ENCODE measurements around the gene GLMP. TPM values are rescaled to one million over a fixed set of nuclear protein-coding genes. Genes with fewer than 3 reads are reported as not detected.
"Not testable (repeated sequence)": the region's sequence is repeated elsewhere in the genome, so short reads cannot be mapped to it uniquely, and the experiment has no call there.

Gene GLMP
- total RNA-seq, 6 experiments from 2014 or later = 34.7 to 72.0 (median 55.7) TPM

GRCh38 chr1:156337888-156338179, 42.4 kb upstream of the GLMP start:
- Histone ChIP-seq H3K27me3 (no peaks in the 10 kb centered on the region), H3K4me3 (peak overlapping the region; percentile 62 to 91 (median 82)), H3K9me3 (no peaks in the 10 kb centered on the region), H3K4me1 (peaks cover 0 to 15% (median 3%) of the 10 kb centered on the region in 4 donors), H3K27ac (peak overlapping the region; percentile 47 to 86 (median 70)), H3K36me3 (peaks cover 0 to 30% (median 14%) of the 10 kb centered on the region in 4 donors)
- TF ChIP-seq POLR2A (IDR thresholded peaks at IDR 0.05) (no peak), CTCF (IDR thresholded peaks at IDR 0.05) (no peak)
- intact Hi-C loops (cut with DNase I) = no loop called here
- 0% methylated on average over 8 of the region's 14 CpGs for WGBS (ENCODE audit: insufficient coverage, low coverage, low lambda C conversion rate, missing lambda C conversion rate)
- ATAC-seq = peak in 1 of 4 donors; percentile 0
- DNase-seq = peak in 1 of 3 donors; percentile 45

GRCh38 chr1:156337052-156337887, 41.8 kb upstream of the GLMP start:
- DNase-seq (no peak), ATAC-seq (no peak)
- peaks cover 0 to 15% (median 3%) of the 10 kb centered on the region in 4 donors for H3K4me1 ChIP-seq
- H3K4me3 ChIP-seq = peak overlapping the region; percentile 62 to 91 (median 82)
- intact Hi-C loops (cut with DNase I) = no loop called here
- WGBS (ENCODE audit: insufficient coverage, low coverage, low lambda C conversion rate, missing lambda C conversion rate) = 35% methylated on average over 32 of the region's 34 CpGs
- H3K9me3 ChIP-seq = no peaks in the 10 kb centered on the region
- H3K27ac ChIP-seq = peak overlapping the region; percentile 47 to 86 (median 70)
- peaks cover 3 to 35% (median 19%) of the 10 kb centered on the region in 4 donors for H3K36me3 ChIP-seq
- TF ChIP-seq CTCF (IDR thresholded peaks at IDR 0.05) = no peak
- TF ChIP-seq POLR2A (IDR thresholded peaks at IDR 0.05) = no peak
- no peaks in the 10 kb centered on the region for H3K27me3 ChIP-seq

- peaks cover 7 to 45% (median 22%) of the 10 kb centered on the region in 4 donors for H3K36me3 ChIP-seq
- no peak overlapping the region for H3K27ac ChIP-seq
- no peaks in the 10 kb centered on the region for H3K9me3 ChIP-seq
- H3K4me1 ChIP-seq = peaks cover 0 to 15% (median 3%) of the 10 kb centered on the region in 4 donors
- no peaks in the 10 kb centered on the region for H3K27me3 ChIP-seq
- TF ChIP-seq POLR2A (IDR thresholded peaks at IDR 0.05) (no peak), CTCF (IDR thresholded peaks at IDR 0.05) (peak in 1 of 4 donors; percentile 6)
- WGBS (ENCODE audit: insufficient coverage, low coverage, low lambda C conversion rate, missing lambda C conversion rate) = 66% methylated on average over 4 of the region's 4 CpGs
- no peak for ATAC-seq
- peak overlapping the region in 2 of 3 donors; percentile 62 to 91 for H3K4me3 ChIP-seq
- DNase-seq = no peak
- intact Hi-C loops (cut with DNase I) = no loop called here
These were observed 40.8 kb upstream of the GLMP start for GRCh38 chr1:156336242-156336641.

GRCh38 chr1:156323179-156323578, 27.7 kb upstream of the GLMP start:
- WGBS (ENCODE audit: insufficient coverage, low coverage, low lambda C conversion rate, missing lambda C conversion rate) = 93% methylated on average over 7 of the region's 9 CpGs
- intact Hi-C loops (cut with DNase I); H3K9me3 ChIP-seq; ATAC-seq; H3K4me3 ChIP-seq; H3K27ac ChIP-seq; H3K4me1 ChIP-seq; H3K27me3 ChIP-seq; DNase-seq: not testable (repeated sequence)
- peaks cover 18 to 86% (median 41%) of the 10 kb centered on the region in 4 donors for H3K36me3 ChIP-seq

- H3K27me3 ChIP-seq = no peaks in the 10 kb centered on the region
- H3K27ac ChIP-seq = no peak overlapping the region
- ATAC-seq = no peak
- no peaks in the 10 kb centered on the region for H3K4me1 ChIP-seq
- DNase-seq = no peak
- no peaks in the 10 kb centered on the region for H3K9me3 ChIP-seq
- no peak overlapping the region for H3K4me3 ChIP-seq
- WGBS (ENCODE audit: insufficient coverage, low coverage, low lambda C conversion rate, missing lambda C conversion rate) = 71% methylated on average over 3 of the region's 3 CpGs
- intact Hi-C loops (cut with DNase I) = no loop called here
- H3K36me3 ChIP-seq = peaks cover 18 to 100% (median 63%) of the 10 kb centered on the region in 4 donors
- TF ChIP-seq POLR2A (IDR thresholded peaks at IDR 0.05) (no peak), CTCF (IDR thresholded peaks at IDR 0.05) (no peak)
These were observed 25.1 kb upstream of the GLMP start for GRCh38 chr1:156320560-156320959.
